HG02840 (cell line): Measurements from ENCODE around the gene TRAPPC4.
"Not testable (repeated sequence)": the region's sequence is repeated elsewhere in the genome, so short reads cannot be mapped to it uniquely, and the experiment has no call there.

ENCODE experiments used
- ATAC-seq: cut with Tn5 transposase; IDR thresholded peaks from one replicate; pipeline ENCODE4 v1.9.1; 2021; ENCODE audit warnings: mild to moderate bottlenecking, moderate library complexity, moderate number of reproducible peaks; ENCODE audit not compliant: unreplicated experiment, low FRiP score

The TRAPPC4 gene

GRCh38 chr11:119012629-119013170 lies 5.9 kb upstream of the TRAPPC4 start:
- no peak for ATAC-seq

- no peak for ATAC-seq
These were observed 4.2 kb upstream of the TRAPPC4 start for GRCh38 chr11:119014209-119014924.

- ATAC-seq: no peak
These were observed 3.4 kb upstream of the TRAPPC4 start for GRCh38 chr11:119015054-119015611.

GRCh38 chr11:119016216-119017009 lies 2.2 kb upstream of the TRAPPC4 start:
- ATAC-seq: no peak

GRCh38 chr11:119017377-119017776 lies 1.2 kb upstream of the TRAPPC4 start:
- ATAC-seq: not testable (repeated sequence)

GRCh38 chr11:119019996-119020395 lies 1.4 kb downstream of the TRAPPC4 start:
- ATAC-seq: no peak

GRCh38 chr11:119021631-119022030 lies 3.1 kb downstream of the TRAPPC4 start:
- no peak for ATAC-seq

- ATAC-seq: no peak
These were observed 5.2 kb downstream of the TRAPPC4 start for GRCh38 chr11:119023741-119024140.

- no peak for ATAC-seq
These were observed 6.0 kb downstream of the TRAPPC4 start for GRCh38 chr11:119024430-119025098.

- ATAC-seq: no peak
These were observed 6.5 kb downstream of the TRAPPC4 start for GRCh38 chr11:119025099-119025473.

GRCh38 chr11:119025541-119025940 lies 7.0 kb downstream of the TRAPPC4 start:
- no peak for ATAC-seq

GRCh38 chr11:119025978-119026766 lies 7.6 kb downstream of the TRAPPC4 start:
- no peak for ATAC-seq

GRCh38 chr11:119026970-119027369 lies 8.4 kb downstream of the TRAPPC4 start:
- ATAC-seq: no peak

GRCh38 chr11:119027561-119028345 lies 9.2 kb downstream of the TRAPPC4 start:
- ATAC-seq: no peak

- ATAC-seq: no peak
These were observed 9.9 kb downstream of the TRAPPC4 start for GRCh38 chr11:119028346-119029068.

- ATAC-seq: no peak
These were observed 10.4 kb downstream of the TRAPPC4 start for GRCh38 chr11:119029069-119029339.

- ATAC-seq: no peak
These were observed 10.9 kb downstream of the TRAPPC4 start for GRCh38 chr11:119029340-119030028.

GRCh38 chr11:119030029-119030328 lies 11.4 kb downstream of the TRAPPC4 start:
- peak; percentile 9 for ATAC-seq
